AG04449 (cell line): ENCODE data around the gene MAPKAPK2.
"Not testable (repeated sequence)": the region's sequence is repeated elsewhere in the genome, so short reads cannot be mapped to it uniquely, and the experiment has no call there.

Experiments used
- CTCF ChIA-PET: fragments of 350-600 bp; formaldehyde crosslinking; extraction: SDS; loops from one replicate; lab custom pipeline; 2021; ENCODE audit warnings: antibody characterized with exemption; lab: Yijun Ruan, JAX
- POLR2A ChIA-PET: fragments of 400-600, 350-600 bp; formaldehyde crosslinking; extraction: SDS; loops from one replicate; lab custom pipeline; 2020; ENCODE audit warnings: antibody characterized with exemption, inconsistent platforms; lab: Yijun Ruan, JAX
- DNase-seq: peaks from one replicate; pipeline ENCODE4 v3.0.0-alpha.2; 2010; ENCODE audit warnings: low read depth, low spot score
- H3K4me3 ChIP-seq: 2 replicates; pipeline ENCODE4 v1.5.1; 2011; ENCODE audit warnings: low read depth, mild to moderate bottlenecking, control low read depth, low read length
- TF ChIP-seq, protein P1 (sequence below): IDR thresholded peaks from one replicate; pipeline ENCODE4 v1.5.1; 2011; ENCODE audit warnings: mild to moderate bottlenecking, moderate library complexity, low read length, control low read depth, inconsistent platforms; ENCODE audit not compliant: insufficient read depth; ENCODE audit errors: missing control alignments

MAPKAPK2 gene

DNA sequence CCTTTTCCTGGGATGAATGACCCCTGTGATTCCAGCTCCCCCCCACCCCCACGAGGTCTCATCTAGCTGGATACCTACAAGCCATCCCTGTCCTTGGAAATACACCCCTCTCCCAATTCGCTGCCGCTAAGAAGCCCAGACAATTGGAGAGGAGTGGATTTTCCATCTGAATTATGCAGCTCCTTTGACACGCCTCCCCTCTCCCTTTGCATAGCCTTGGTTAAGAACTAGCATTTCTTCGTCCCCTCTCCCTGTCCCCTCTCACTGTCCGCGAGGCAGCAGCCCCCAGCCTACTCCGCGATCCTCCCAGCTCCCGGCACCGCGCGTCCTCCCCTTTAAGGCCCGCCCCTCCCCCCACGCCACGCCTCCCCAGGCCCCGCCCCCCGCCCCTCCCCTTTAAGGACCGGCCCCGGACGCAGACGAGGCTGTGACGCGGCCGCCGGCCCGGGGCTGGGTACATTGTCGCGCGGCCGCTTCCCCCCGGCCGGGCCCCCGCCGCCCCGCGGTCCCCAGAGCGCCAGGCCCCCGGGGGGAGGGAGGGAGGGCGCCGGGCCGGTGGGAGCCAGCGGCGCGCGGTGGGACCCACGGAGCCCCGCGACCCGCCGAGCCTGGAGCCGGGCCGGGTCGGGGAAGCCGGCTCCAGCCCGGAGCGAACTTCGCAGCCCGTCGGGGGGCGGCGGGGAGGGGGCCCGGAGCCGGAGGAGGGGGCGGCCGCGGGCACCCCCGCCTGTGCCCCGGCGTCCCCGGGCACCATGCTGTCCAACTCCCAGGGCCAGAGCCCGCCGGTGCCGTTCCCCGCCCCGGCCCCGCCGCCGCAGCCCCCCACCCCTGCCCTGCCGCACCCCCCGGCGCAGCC, at the start of gene MAPKAPK2:
Gene MAPKAPK2, plus strand, starts transcription at position 428 of the 856 bp plus-strand sequence. Its CDS starts 325 bp downstream, at position 753.
- no peak for DNase-seq
- ChIA-PET CTCF (interaction anchor here (1.3 to 3.8 kb wide), 3 partner anchors 10 to 21 kb away, joined by 4 to 24 read pairs (median 9); no protein-coding TSS in a partner anchor), POLR2A (interaction anchor here (1.1 to 1.4 kb wide), 2 partner anchors 12 to 21 kb away, joined by 3 to 4 read pairs; no protein-coding TSS in a partner anchor)
- TF ChIP-seq, protein P1, sequence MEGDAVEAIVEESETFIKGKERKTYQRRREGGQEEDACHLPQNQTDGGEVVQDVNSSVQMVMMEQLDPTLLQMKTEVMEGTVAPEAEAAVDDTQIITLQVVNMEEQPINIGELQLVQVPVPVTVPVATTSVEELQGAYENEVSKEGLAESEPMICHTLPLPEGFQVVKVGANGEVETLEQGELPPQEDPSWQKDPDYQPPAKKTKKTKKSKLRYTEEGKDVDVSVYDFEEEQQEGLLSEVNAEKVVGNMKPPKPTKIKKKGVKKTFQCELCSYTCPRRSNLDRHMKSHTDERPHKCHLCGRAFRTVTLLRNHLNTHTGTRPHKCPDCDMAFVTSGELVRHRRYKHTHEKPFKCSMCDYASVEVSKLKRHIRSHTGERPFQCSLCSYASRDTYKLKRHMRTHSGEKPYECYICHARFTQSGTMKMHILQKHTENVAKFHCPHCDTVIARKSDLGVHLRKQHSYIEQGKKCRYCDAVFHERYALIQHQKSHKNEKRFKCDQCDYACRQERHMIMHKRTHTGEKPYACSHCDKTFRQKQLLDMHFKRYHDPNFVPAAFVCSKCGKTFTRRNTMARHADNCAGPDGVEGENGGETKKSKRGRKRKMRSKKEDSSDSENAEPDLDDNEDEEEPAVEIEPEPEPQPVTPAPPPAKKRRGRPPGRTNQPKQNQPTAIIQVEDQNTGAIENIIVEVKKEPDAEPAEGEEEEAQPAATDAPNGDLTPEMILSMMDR: no peak
- peak within 1 kb of the TSS; percentile 81 for H3K4me3 ChIP-seq

DNA sequence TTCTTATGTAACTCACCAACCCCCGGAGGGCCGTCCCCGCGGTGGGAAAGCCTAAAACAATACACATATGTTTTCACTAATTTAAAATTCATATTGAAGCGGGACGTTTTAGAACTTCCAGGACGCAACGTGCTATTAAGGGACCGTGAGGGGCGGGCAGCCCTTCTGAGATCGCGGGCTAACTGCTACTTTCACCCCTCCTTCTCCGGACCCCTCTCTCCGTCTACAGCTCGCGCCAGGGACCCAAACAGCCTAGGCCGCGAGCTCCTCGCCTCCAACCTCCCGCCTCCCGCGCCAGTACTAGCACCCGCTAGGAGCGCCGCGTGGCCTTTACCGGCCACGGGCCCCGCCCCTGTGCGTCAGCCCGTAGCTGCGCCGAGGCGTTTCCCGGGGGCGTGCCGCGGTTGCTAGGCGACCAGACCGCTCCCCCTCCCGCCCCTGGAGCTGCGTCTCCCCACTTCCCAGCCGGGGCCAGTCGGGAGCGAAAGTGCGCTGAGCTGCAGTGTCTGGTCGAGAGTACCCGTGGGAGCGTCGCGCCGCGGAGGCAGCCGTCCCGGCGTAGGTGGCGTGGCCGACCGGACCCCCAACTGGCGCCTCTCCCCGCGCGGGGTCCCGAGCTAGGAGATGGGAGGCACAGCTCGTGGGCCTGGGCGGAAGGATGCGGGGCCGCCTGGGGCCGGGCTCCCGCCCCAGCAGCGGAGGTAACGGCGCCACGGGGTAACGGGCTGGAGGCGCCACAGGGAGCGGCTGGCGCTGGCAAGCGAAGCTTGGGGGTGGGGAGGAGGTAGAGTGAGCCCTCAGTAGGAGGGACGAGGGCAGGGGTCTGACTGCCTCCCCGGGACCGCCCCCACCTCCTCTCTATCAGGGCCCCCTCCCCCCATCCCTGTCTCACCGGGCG, 49.4 kb upstream of the MAPKAPK2 start, which contains the start of gene DYRK3:
Gene DYRK3, plus strand, starts transcription at position 457 of the 898 bp plus-strand sequence. Its CDS starts 168 bp downstream, at position 625.
- peak within 1 kb of the TSS; percentile 86 for H3K4me3 ChIP-seq
- POLR2A ChIA-PET: interaction anchor here (0.6 to 1.5 kb wide), 12 partner anchors 9 to 286 kb away, joined by 3 to 16 read pairs (median 4); partner anchors contain the start of genes EIF2D, FCMR and IKBKE
- TF ChIP-seq, protein P1: no peak
- CTCF ChIA-PET: interaction anchor here (0.9 to 42.9 kb wide), 21 partner anchors 9 to 351 kb away, joined by 3 to 1486 read pairs (median 11); partner anchors contain the start of gene EIF2D
- no peak for DNase-seq

GRCh38 chr1:206635978-206636345, 48.7 kb upstream of the MAPKAPK2 start:
- DNase-seq: no peak
- CTCF ChIA-PET: interaction anchor here (1.3 to 42.9 kb wide), 13 partner anchors 10 to 350 kb away, joined by 3 to 1486 read pairs (median 12); partner anchors contain the start of gene EIF2D
- TF ChIP-seq, protein P1: no peak
- H3K4me3 ChIP-seq: peak overlapping the region; percentile 86
- POLR2A ChIA-PET: interaction anchor here (1.0 to 1.5 kb wide), 8 partner anchors 13 to 285 kb away, joined by 3 to 16 read pairs (median 4); partner anchors contain the start of genes EIF2D, FCMR and IKBKE

- peak overlapping the region; percentile 41 for H3K4me3 ChIP-seq
- ChIA-PET CTCF (interaction anchor here (1.3 to 42.9 kb wide), 8 partner anchors 25 to 171 kb away, joined by 3 to 1486 read pairs (median 7); partner anchors contain the start of gene EIF2D), POLR2A (interaction anchor here (2.0 kb wide), 1 partner anchor 38 kb away, joined by 4 read pairs; no protein-coding TSS in a partner anchor)
- TF ChIP-seq, protein P1: no peak
- no peak for DNase-seq
Measured at GRCh38 chr1:206636671-206637070, 48.0 kb upstream of the MAPKAPK2 start.

- CTCF ChIA-PET: interaction anchor here (1.3 to 42.9 kb wide), 6 partner anchors 25 to 275 kb away, joined by 5 to 1486 read pairs (median 8); partner anchors contain the start of gene EIF2D
- POLR2A ChIA-PET: interaction anchor here (0.6 to 2.0 kb wide), 2 partner anchors 20 to 37 kb away, joined by 3 to 4 read pairs; no protein-coding TSS in a partner anchor
- no peak for DNase-seq
- TF ChIP-seq, protein P1: no peak
- H3K4me3 ChIP-seq: peak overlapping the region; percentile 13
Measured at GRCh38 chr1:206637605-206638004, 47.1 kb upstream of the MAPKAPK2 start.

GRCh38 chr1:206642074-206642473, 42.6 kb upstream of the MAPKAPK2 start:
- CTCF ChIA-PET: interaction anchor here (42.9 kb wide), 1 partner anchor 20 kb away, joined by 1486 read pairs; no protein-coding TSS in a partner anchor
- POLR2A ChIA-PET, H3K4me3 ChIP-seq, DNase-seq: not testable (repeated sequence)
